HAP-1 (cell line): Measurements from ENCODE around the gene ZBTB1.

Source experiments
- DNase-seq, 2 experiments: peaks; one replicate each; pipeline ENCODE4 v3.0.0-alpha.2; 2016 to 2020; ENCODE audit warnings: low spot score in 2 of 2
- H3K27me3 ChIP-seq: fragments of 250-450 bp; sonication (Bioruptor Pico); 2 replicates; pipeline ENCODE4 v1.5.1; 2020; ENCODE audit warnings: low read depth, mild to moderate bottlenecking, moderate library complexity
- H3K36me3 ChIP-seq: fragments of 250-450 bp; sonication (Bioruptor Pico); replicated peaks from 2 replicates; pipeline ENCODE4 v1.5.1; 2020; ENCODE audit warnings: mild to moderate bottlenecking
- H3K4me1 ChIP-seq: fragments of 250-450 bp; sonication (Bioruptor Pico); 2 replicates; pipeline ENCODE4 v1.5.1; 2020; ENCODE audit warnings: mild to moderate bottlenecking
- H3K4me3 ChIP-seq: fragments of 250-450 bp; sonication (Bioruptor Pico); 2 replicates; pipeline ENCODE4 v1.5.1; 2020; ENCODE audit warnings: mild to moderate bottlenecking, moderate library complexity
- H3K9me3 ChIP-seq: fragments of 250-450 bp; sonication (Bioruptor Pico); 2 replicates; pipeline ENCODE4 v1.5.1; 2020; ENCODE audit warnings: mild to moderate bottlenecking, moderate library complexity
- in situ Hi-C: fragments of 300-500 bp; cut with MboI; formaldehyde crosslinking; loops from 3 replicates; pipeline ENCODE4 v1.14.3; 2020; ENCODE audit warnings: low sequenced_read_pairs, inconsistent platforms, mixed read lengths

The ZBTB1 gene

GRCh38 chr14:64504310-64504896 is at the start of gene ZBTB1:
TSS of gene ZBTB1 (plus strand) at chr14:64504770. CDS start at chr14:64521505, 16,735 bp downstream.
- Histone ChIP-seq H3K36me3 (peaks cover 3% of the 10 kb centered on the region; the same call in 1 of the 2 replicates), H3K27me3 (no peaks in the 10 kb centered on the region), H3K9me3 (no peaks in the 10 kb centered on the region), H3K4me3 (peak within 1 kb of the TSS; percentile 66), H3K4me1 (peaks cover 30% of the 10 kb centered on the region)
- DNase-seq, result peak; percentile 69 to 86
- in situ Hi-C loops, result no loop called here

- Histone ChIP-seq H3K9me3 (no peaks in the 10 kb centered on the region), H3K27me3 (no peaks in the 10 kb centered on the region), H3K4me1 (peaks cover 3% of the 10 kb centered on the region), H3K36me3 (peaks cover 64% of the 10 kb centered on the region), H3K4me3 (no peak overlapping the region)
- in situ Hi-C loops, result no loop called here
- no peak for DNase-seq
Observed at GRCh38 chr14:64459405-64460136, 45.0 kb upstream of the ZBTB1 start.

- in situ Hi-C loops, result no loop called here
Observed at GRCh38 chr14:64461221-64461620, 43.3 kb upstream of the ZBTB1 start.

GRCh38 chr14:64463195-64463594 is 41.4 kb upstream of the ZBTB1 start:
- in situ Hi-C loops, result no loop called here
- Histone ChIP-seq H3K4me1 (peaks cover 14% of the 10 kb centered on the region), H3K4me3 (no peak overlapping the region), H3K9me3 (no peaks in the 10 kb centered on the region), H3K27me3 (no peaks in the 10 kb centered on the region), H3K36me3 (peaks cover 31% of the 10 kb centered on the region)
- no peak for DNase-seq

More at GRCh38 chr14:64461221-64461620, 43.3 kb upstream of the ZBTB1 start:
- H3K4me3 ChIP-seq, result no peak overlapping the region
- peaks cover 8% of the 10 kb centered on the region for H3K4me1 ChIP-seq
- no peaks in the 10 kb centered on the region for H3K27me3 ChIP-seq
- peaks cover 48% of the 10 kb centered on the region for H3K36me3 ChIP-seq
- H3K9me3 ChIP-seq, result no peaks in the 10 kb centered on the region
- no peak for DNase-seq

- DNase-seq, result no peak
- Histone ChIP-seq H3K27me3 (no peaks in the 10 kb centered on the region), H3K9me3 (no peaks in the 10 kb centered on the region), H3K4me3 (no peak overlapping the region), H3K36me3 (peaks cover 24% of the 10 kb centered on the region), H3K4me1 (peaks cover 14% of the 10 kb centered on the region)
- in situ Hi-C loops, result no loop called here
Observed at GRCh38 chr14:64463873-64464272, 40.7 kb upstream of the ZBTB1 start.

- Histone ChIP-seq H3K9me3 (no peaks in the 10 kb centered on the region), H3K4me3 (peak overlapping the region; percentile 47), H3K4me1 (peaks cover 14% of the 10 kb centered on the region), H3K36me3 (peaks cover 16% of the 10 kb centered on the region), H3K27me3 (no peaks in the 10 kb centered on the region)
- in situ Hi-C loops, result no loop called here
- no peak for DNase-seq
Observed at GRCh38 chr14:64464651-64465050, 39.9 kb upstream of the ZBTB1 start.

- Histone ChIP-seq H3K36me3 (peaks cover 12% of the 10 kb centered on the region), H3K27me3 (no peaks in the 10 kb centered on the region), H3K9me3 (no peaks in the 10 kb centered on the region), H3K4me3 (peak within 1 kb of the TSS; percentile 47), H3K4me1 (peaks cover 14% of the 10 kb centered on the region)
- in situ Hi-C loops, result no loop called here
- peak; percentile 60 to 87 for DNase-seq
Observed at GRCh38 chr14:64465191-64465822, 39.3 kb upstream of the ZBTB1 start, which contains the start of gene AKAP5. TSS of gene AKAP5 (plus strand) at chr14:64465499. CDS start at chr14:64468395, 2,896 bp downstream.

- in situ Hi-C loops, result no loop called here
- peaks cover 12% of the 10 kb centered on the region for H3K36me3 ChIP-seq
- H3K4me1 ChIP-seq, result peaks cover 14% of the 10 kb centered on the region
- H3K9me3 ChIP-seq, result no peaks in the 10 kb centered on the region
- DNase-seq, result peak; percentile 32 to 62
- no peaks in the 10 kb centered on the region for H3K27me3 ChIP-seq
- peak overlapping the region; percentile 47 for H3K4me3 ChIP-seq
Observed at GRCh38 chr14:64465831-64466554, 38.6 kb upstream of the ZBTB1 start.

- Histone ChIP-seq H3K36me3 (peaks cover 9% of the 10 kb centered on the region), H3K9me3 (no peaks in the 10 kb centered on the region), H3K4me1 (peaks cover 14% of the 10 kb centered on the region), H3K4me3 (no peak overlapping the region), H3K27me3 (no peaks in the 10 kb centered on the region)
- DNase-seq, result no peak
- in situ Hi-C loops, result no loop called here
Observed at GRCh38 chr14:64467101-64467500, 37.5 kb upstream of the ZBTB1 start.

- no peaks in the 10 kb centered on the region for H3K27me3 ChIP-seq
Observed at GRCh38 chr14:64467566-64467965, 37.0 kb upstream of the ZBTB1 start.

GRCh38 chr14:64468451-64468850 is 36.1 kb upstream of the ZBTB1 start:
- in situ Hi-C loops, result no loop called here
- peaks cover 26% of the 10 kb centered on the region for H3K4me1 ChIP-seq
- DNase-seq, result no peak
- H3K4me3 ChIP-seq, result no peak overlapping the region
- no peaks in the 10 kb centered on the region for H3K36me3 ChIP-seq
- H3K27me3 ChIP-seq, result no peaks in the 10 kb centered on the region
- no peaks in the 10 kb centered on the region for H3K9me3 ChIP-seq

More at GRCh38 chr14:64467566-64467965, 37.0 kb upstream of the ZBTB1 start:
- in situ Hi-C loops, result no loop called here
- Histone ChIP-seq H3K4me1 (peaks cover 17% of the 10 kb centered on the region), H3K9me3 (no peaks in the 10 kb centered on the region), H3K36me3 (peaks cover 5% of the 10 kb centered on the region; the same call in 1 of the 2 replicates), H3K4me3 (no peak overlapping the region)
- DNase-seq, result no peak

- no peaks in the 10 kb centered on the region for H3K27me3 ChIP-seq
- in situ Hi-C loops, result no loop called here
- DNase-seq, result no peak
- no peak overlapping the region for H3K4me3 ChIP-seq
- no peaks in the 10 kb centered on the region for H3K9me3 ChIP-seq
- H3K4me1 ChIP-seq, result peaks cover 20% of the 10 kb centered on the region
- no peaks in the 10 kb centered on the region for H3K36me3 ChIP-seq
Observed at GRCh38 chr14:64474041-64474440, 30.5 kb upstream of the ZBTB1 start.

GRCh38 chr14:64474698-64475097 is 29.9 kb upstream of the ZBTB1 start:
- Histone ChIP-seq H3K36me3 (no peaks in the 10 kb centered on the region), H3K4me3 (no peak overlapping the region), H3K27me3 (no peaks in the 10 kb centered on the region), H3K9me3 (no peaks in the 10 kb centered on the region), H3K4me1 (peaks cover 20% of the 10 kb centered on the region)
- DNase-seq, result no peak
- in situ Hi-C loops, result no loop called here
